Mucosa of descending colon (tissue), 3 donors: ENCODE data around the gene EFS. TPM values are rescaled to one million over a fixed set of nuclear protein-coding genes. Genes with fewer than 3 reads are reported as not detected.

ENCODE experiments used
- ATAC-seq: fragments of 200-7000 bp; cut with Tn5 transposase; one replicate; pipeline ENCODE4 v1.9.1; 2020; ENCODE audit warnings: mild to moderate bottlenecking, moderate library complexity
- DNase-seq, 3 donors: peaks; one replicate each; pipeline ENCODE4 v3.0.0-alpha.2; 2020
- H3K36me3 ChIP-seq: fragments of 200-600 bp; one replicate; pipeline ENCODE4 v1.8.0; 2021; ENCODE audit warnings: low read depth, mild to moderate bottlenecking
- H3K4me1 ChIP-seq: fragments of 200-600 bp; one replicate; pipeline ENCODE4 v1.8.0; 2021; ENCODE audit warnings: low read depth, mild to moderate bottlenecking
- H3K4me3 ChIP-seq: fragments of 200-600 bp; one replicate; pipeline ENCODE4 v1.8.0; 2021; ENCODE audit warnings: mild to moderate bottlenecking
- H3K9me3 ChIP-seq: fragments of 200-600 bp; one replicate; pipeline ENCODE4 v1.8.0; 2021; ENCODE audit warnings: mild to moderate bottlenecking
- CTCF ChIP-seq: fragments of 200-600 bp; IDR thresholded peaks from one replicate; pipeline ENCODE4 v1.8.0; 2022; ENCODE audit warnings: antibody characterized with exemption, mild to moderate bottlenecking
- intact Hi-C, 2 donors: fragments of 100-400 bp; cut with DNase I in 1 of 2; cut with micrococcal nuclease in 1 of 2; formaldehyde crosslinking; loops; one replicate each; pipeline versions ENCODE4 v1.11.0 to v1.11.1; 2022; cut with DNase I, micrococcal nuclease
- total RNA-seq, 3 donors: library from RNA; stranded (reverse); fragmentation: NEBNext Ultra II Directional in 2 of 3; extraction: Animal tissue kit (Norgen Biotek cat#: 25700) in 2 of 3; gene quantifications; one replicate each; pipeline versions ENCODE4 v1.2.1 to v1.2.4, GENCODE V29; 2021 to 2023
- donor health status: DM: no; HTN: no; CAD: no; lungs with moderate emphysema.
- donor health status: DM: no; HTN: no; CAD: no.
- donor health status: DM: no; HTN: yes; CAD: no.

EFS gene
- total RNA-seq, 3 donors from 2014 or later, result 0.98 to 16.6 (median 3.3) TPM

GRCh38 chr14:23362200-23362599, 2.8 kb downstream of the EFS start:
- intact Hi-C loops, result no loop called here
- Histone ChIP-seq H3K4me1 (no peaks in the 10 kb centered on the region), H3K9me3 (no peaks in the 10 kb centered on the region), H3K36me3 (no peaks in the 10 kb centered on the region), H3K4me3 (no peak overlapping the region)
- no peak for ATAC-seq
- TF ChIP-seq CTCF, result no peak
- DNase-seq, result no peak

DNA sequence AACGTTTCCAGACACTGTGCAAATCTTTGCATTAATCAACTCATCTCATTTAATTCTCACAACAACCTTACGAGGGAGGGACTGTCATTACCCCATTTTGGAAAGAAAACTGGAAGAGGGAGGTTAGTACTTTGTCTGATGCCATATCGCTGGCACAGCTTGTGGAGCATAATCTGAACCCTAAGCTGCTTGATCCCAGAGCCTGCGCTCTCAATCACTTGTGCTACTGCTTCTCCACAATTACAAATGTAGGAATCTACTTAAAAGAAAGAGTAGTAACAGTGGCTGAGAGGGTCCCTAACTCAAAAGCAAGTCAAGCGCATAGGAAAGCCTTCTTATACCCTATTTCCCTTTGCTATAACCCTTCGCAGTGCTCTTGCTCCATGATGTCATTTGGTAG, 3.2 kb downstream of the EFS start:
- no peaks in the 10 kb centered on the region for H3K9me3 ChIP-seq
- ATAC-seq (no peak), DNase-seq (no peak)
- TF ChIP-seq CTCF, result no peak
- intact Hi-C loops, result no loop called here
- H3K4me3 ChIP-seq, result no peak overlapping the region
- H3K36me3 ChIP-seq, result no peaks in the 10 kb centered on the region
- no peaks in the 10 kb centered on the region for H3K4me1 ChIP-seq

GRCh38 chr14:23361320-23361719, 3.7 kb downstream of the EFS start:
- no peak for ATAC-seq
- DNase-seq, result no peak
- Histone ChIP-seq H3K4me1 (no peaks in the 10 kb centered on the region), H3K36me3 (no peaks in the 10 kb centered on the region), H3K9me3 (no peaks in the 10 kb centered on the region), H3K4me3 (no peak overlapping the region)
- no peak for TF ChIP-seq CTCF
- intact Hi-C loops, result no loop called here

DNA sequence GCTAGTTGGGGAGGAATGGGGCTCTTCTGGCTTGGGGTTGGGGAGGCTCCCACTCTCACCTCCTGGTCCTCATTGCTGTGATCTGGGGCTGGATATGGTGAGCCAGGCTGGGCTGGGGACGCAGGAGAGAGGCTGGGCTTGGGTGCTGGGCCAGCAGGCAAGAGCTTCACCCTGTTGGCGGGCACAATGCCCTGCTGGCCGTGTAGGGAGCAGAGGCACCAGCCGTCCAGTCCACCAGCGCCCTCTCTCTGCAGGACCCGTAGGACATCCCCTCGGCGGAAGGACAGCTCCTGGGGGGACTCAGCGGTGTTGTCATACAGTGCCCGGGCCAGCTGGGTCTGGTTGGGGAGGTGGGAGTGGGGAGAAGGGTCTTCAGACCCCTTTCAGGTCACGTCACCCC, 4.5 kb downstream of the EFS start:
- ATAC-seq, result no peak
- TF ChIP-seq CTCF, result no peak

DNA sequence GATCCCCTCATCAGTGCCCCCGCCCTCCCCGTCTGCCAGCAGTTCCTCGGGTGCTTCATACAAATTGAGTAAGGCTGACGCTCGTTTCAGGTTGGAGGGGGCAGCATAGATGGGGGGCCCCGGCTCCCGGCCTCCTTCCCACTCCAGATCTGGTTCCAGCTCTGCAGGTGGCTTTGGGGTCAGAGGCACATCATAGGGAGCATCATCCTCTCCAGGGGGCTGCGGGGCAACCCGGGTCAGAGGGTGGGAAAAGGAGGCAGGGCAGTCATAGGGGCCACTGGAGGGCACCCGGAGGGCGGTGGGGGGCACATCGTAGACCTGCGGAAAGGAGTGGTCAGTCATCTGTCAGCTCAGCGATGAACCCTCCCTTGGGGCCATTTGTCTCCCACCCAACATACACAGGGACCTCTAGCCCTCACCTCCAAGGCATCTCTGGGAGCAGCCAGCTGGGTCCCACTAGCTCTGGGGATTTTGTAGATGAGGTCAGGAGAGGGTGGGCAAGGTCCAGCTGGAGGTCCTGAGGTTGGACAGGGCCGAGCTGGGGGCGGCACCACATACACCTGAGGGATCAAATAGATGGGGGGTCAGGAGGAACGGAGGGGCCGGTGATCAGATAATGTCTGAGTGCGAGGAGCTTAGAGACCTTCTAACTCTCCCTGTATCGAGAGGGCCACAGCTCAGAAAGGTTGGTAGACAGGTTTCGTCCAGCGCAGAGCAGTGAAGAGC, 5.1 kb downstream of the EFS start:
- H3K4me1 ChIP-seq, result no peaks in the 10 kb centered on the region
- H3K4me3 ChIP-seq, result no peak overlapping the region
- no peaks in the 10 kb centered on the region for H3K9me3 ChIP-seq
- no peak for ATAC-seq
- no peak for DNase-seq
- intact Hi-C loops, result no loop called here
- H3K36me3 ChIP-seq, result no peaks in the 10 kb centered on the region
- no peak for TF ChIP-seq CTCF

More for the DNA sequence above, 4.5 kb downstream of the EFS start:
- Histone ChIP-seq H3K9me3 (no peaks in the 10 kb centered on the region), H3K4me3 (no peak overlapping the region), H3K36me3 (no peaks in the 10 kb centered on the region), H3K4me1 (no peaks in the 10 kb centered on the region)
- no peak for DNase-seq
- intact Hi-C loops, result no loop called here
